Skeletal muscle tissue (tissue), 4 donors: ENCODE results near the gene DCUN1D4. TPM values are rescaled to one million over a fixed set of nuclear protein-coding genes. Genes with fewer than 3 reads are reported as not detected.

ENCODE experiments used
- H3K27ac ChIP-seq: one replicate; pipeline ENCODE4 v1.7.0; 2013; ENCODE audit warnings: mild to moderate bottlenecking, low read depth, low read length, inconsistent platforms
- H3K27me3 ChIP-seq, 3 donors: one replicate each; pipeline ENCODE4 v1.7.0; 2013; ENCODE audit warnings: low read length in 3 of 3; ENCODE audit not compliant: control insufficient read depth in 3 of 3, insufficient read depth in 3 of 3
- H3K36me3 ChIP-seq, 3 donors: one replicate each; pipeline ENCODE4 v1.7.0; 2013; ENCODE audit warnings: low read length in 3 of 3; ENCODE audit not compliant: control insufficient read depth in 3 of 3, insufficient read depth in 3 of 3
- H3K4me1 ChIP-seq, 3 donors: one replicate each; pipeline ENCODE4 v1.7.0; 2013; ENCODE audit warnings: low read length in 3 of 3, mild to moderate bottlenecking in 3 of 3; ENCODE audit not compliant: control insufficient read depth in 3 of 3, insufficient read depth in 3 of 3
- H3K4me3 ChIP-seq, 3 donors: one replicate each; pipeline ENCODE4 v1.7.0; 2013; ENCODE audit warnings: low read length in 3 of 3
- H3K9ac ChIP-seq, 3 donors: one replicate each; pipeline ENCODE4 v1.7.0; 2013; ENCODE audit warnings: low read length in 3 of 3, mild to moderate bottlenecking in 3 of 3, moderate library complexity in 2 of 3, low read depth in 1 of 3
- H3K9me3 ChIP-seq, 3 donors: one replicate each; pipeline ENCODE4 v1.7.0; 2013; ENCODE audit warnings: low read length in 3 of 3; ENCODE audit not compliant: control insufficient read depth in 3 of 3
- total RNA-seq: library from RNA; depleted of rRNA; stranded (reverse); fragments of >200 nt; gene quantifications from one replicate; pipeline ENCODE4 v1.2.3, GENCODE V29; 2014
- donor health status: Osteomylitis.

Gene DCUN1D4
- total RNA-seq, 1 donor from 2014 or later, result 28.2 TPM

GRCh38 chr4:51942833-51943215 lies 99.9 kb downstream of the DCUN1D4 start:
- Histone ChIP-seq H3K27me3 (no peaks in the 10 kb centered on the region), H3K9me3 (no peaks in the 10 kb centered on the region), H3K27ac (no peak overlapping the region), H3K36me3 (no peaks in the 10 kb centered on the region), H3K4me1 (no peaks in the 10 kb centered on the region), H3K4me3 (no peak overlapping the region), H3K9ac (no peak overlapping the region)

DNA sequence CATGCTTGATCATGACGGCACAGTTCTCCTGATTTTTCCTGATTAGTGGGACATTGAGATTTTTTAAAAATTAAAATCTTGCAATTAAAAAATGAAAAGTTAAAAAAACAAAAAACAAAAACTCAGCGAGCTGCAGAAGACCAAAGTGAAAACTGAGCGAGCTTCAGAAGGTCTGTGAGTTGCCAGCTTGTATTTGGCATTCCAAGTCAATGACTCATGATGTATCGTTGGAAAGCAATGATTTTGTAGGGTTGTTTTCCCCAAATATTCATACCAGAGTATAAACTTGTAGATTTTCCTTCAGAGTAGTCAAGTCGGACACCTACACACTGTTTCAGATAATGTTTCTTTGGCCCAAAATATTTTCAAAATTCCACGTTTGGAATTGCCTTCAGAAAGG lies 100.3 kb downstream of the DCUN1D4 start:
- Histone ChIP-seq H3K9ac (no peak overlapping the region), H3K36me3 (no peaks in the 10 kb centered on the region), H3K4me3 (no peak overlapping the region), H3K4me1 (no peaks in the 10 kb centered on the region), H3K27me3 (no peaks in the 10 kb centered on the region), H3K27ac (no peak overlapping the region), H3K9me3 (no peaks in the 10 kb centered on the region)

DNA sequence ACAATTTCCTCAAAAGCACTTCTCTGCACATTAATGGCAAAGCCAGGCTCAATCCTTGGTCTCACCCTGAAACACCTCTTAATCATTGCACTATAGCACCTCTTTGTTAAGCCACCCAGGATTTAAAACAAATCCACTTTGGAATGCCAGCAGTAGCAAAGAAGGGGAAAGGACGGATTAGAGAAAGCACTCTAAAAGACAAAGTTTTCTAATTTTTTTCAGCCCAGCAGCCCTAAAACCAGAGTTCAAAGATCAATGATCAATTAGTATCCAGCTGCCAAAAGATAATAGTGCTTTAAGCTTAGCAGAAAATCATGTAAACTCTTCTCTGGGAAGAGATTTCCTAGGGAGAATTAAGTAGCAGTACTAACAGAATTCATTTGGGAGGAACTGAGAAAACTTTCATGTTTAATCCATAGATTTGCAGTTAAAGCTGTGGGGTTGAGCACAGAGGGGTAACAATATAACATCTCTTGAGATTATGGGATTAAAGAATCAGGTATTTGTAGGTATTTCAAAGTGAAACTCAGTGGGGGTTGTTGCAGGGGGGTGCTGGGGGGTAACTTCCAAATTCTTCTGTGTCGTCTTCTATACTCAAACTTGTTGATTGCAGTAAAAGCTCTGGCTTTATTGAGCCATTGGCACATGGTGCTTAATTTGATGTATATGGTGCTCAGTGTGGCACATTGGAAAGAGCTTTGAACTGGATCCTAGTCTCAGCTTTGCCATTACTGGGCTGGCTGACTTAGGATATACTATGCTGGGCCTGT lies 115.4 kb downstream of the DCUN1D4 start:
- H3K9ac ChIP-seq, result no peak overlapping the region
- no peaks in the 10 kb centered on the region for H3K4me1 ChIP-seq
- H3K4me3 ChIP-seq, result no peak overlapping the region
- no peaks in the 10 kb centered on the region for H3K36me3 ChIP-seq
- no peaks in the 10 kb centered on the region for H3K9me3 ChIP-seq
- no peaks in the 10 kb centered on the region for H3K27me3 ChIP-seq
- H3K27ac ChIP-seq, result no peak overlapping the region

DNA sequence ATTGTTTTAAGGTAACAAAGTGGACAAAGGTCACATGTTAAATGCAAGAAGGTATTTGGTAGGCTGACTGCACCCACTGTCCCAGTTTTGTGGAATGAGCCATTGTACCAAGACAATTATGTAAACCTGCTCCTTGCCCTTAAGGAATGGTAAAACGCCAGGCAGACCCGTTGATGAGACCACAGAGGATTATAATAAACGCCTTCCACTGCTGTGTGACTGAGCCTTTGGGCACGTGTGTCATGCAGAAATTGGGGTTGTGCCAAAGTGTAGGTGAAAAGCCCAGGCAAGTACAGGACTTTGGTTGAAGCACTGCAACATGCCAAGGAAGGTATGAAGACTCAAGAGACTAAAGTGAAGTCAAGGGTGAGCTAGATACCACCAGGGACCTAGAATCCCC lies 117.5 kb downstream of the DCUN1D4 start:
- Histone ChIP-seq H3K4me3 (no peak overlapping the region), H3K4me1 (no peaks in the 10 kb centered on the region), H3K9me3 (no peaks in the 10 kb centered on the region), H3K27me3 (no peaks in the 10 kb centered on the region), H3K9ac (no peak overlapping the region), H3K27ac (no peak overlapping the region), H3K36me3 (no peaks in the 10 kb centered on the region)

- Histone ChIP-seq H3K9me3 (no peaks in the 10 kb centered on the region), H3K27ac (no peak overlapping the region), H3K36me3 (no peaks in the 10 kb centered on the region), H3K27me3 (no peaks in the 10 kb centered on the region), H3K9ac (no peak overlapping the region), H3K4me3 (no peak overlapping the region), H3K4me1 (no peaks in the 10 kb centered on the region)
These were observed 121.0 kb downstream of the DCUN1D4 start for GRCh38 chr4:51963841-51964517.

DNA sequence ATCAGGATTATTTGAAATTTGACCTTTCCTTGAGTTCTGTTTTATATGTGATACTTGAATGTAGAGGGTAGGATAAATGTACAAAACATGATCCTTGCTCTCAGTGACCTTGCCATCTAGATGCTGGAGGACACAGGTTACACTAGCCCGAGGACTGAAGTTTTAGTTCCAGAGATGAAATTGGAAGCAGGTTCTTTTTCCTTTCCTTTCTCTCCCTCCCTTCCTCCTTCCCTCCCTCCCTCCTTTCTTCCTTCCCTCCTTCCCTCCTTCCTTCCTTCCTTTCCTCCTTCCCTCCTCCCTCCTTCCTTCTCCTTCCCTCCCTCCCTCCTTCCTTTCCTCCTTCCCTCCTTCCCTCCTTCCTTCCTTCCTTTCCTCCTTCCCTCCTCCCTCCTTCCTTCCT lies 122.9 kb downstream of the DCUN1D4 start:
- Histone ChIP-seq H3K4me1 (no peaks in the 10 kb centered on the region), H3K9ac (no peak overlapping the region), H3K36me3 (no peaks in the 10 kb centered on the region), H3K27me3 (no peaks in the 10 kb centered on the region), H3K27ac (no peak overlapping the region), H3K4me3 (no peak overlapping the region), H3K9me3 (no peaks in the 10 kb centered on the region)

Other genes starting within 250 kb of the DCUN1D4 start
- 1.0 TPM for gene LRRC66, start 177.2 kb downstream of the DCUN1D4 start, total RNA-seq
- 75.7 TPM for gene SGCB, start 195.1 kb downstream of the DCUN1D4 start, total RNA-seq
- 0.52 TPM for gene SPATA18, start 208.2 kb downstream of the DCUN1D4 start, total RNA-seq